Smooth muscle cell (in vitro differentiated cells): ENCODE measurements around the gene FAT1. TPM values are rescaled to one million over a fixed set of nuclear protein-coding genes. Genes with fewer than 3 reads are reported as not detected.

ENCODE experiments used
- DNase-seq: peaks from one replicate; lab custom pipeline; 2025; ENCODE audit not compliant: unreplicated experiment; lab: John Stamatoyannopoulos, UW
- H2AFZ ChIP-seq: fragments of 200-600 bp; sonication (generic); 2 replicates; pipeline ENCODE4 v1.6.0; 2016; ENCODE audit warnings: antibody characterized with exemption, low read depth, mild to moderate bottlenecking
- H3F3A ChIP-seq: fragments of 200-600 bp; sonication (generic); 2 replicates; pipeline ENCODE4 v1.6.0; 2017; ENCODE audit warnings: antibody characterized with exemption, low read depth
- H3K27ac ChIP-seq: fragments of 200-600 bp; sonication (generic); 2 replicates; pipeline ENCODE4 v1.5.1; 2016; ENCODE audit warnings: low read depth, mild to moderate bottlenecking
- H3K27me3 ChIP-seq: fragments of 200-600 bp; sonication (generic); 2 replicates; pipeline ENCODE4 v1.6.1; 2016; ENCODE audit warnings: low read depth, mild to moderate bottlenecking
- H3K36me3 ChIP-seq: fragments of 200-600 bp; sonication (generic); 2 replicates; pipeline ENCODE4 v1.5.1; 2016; ENCODE audit warnings: low read depth
- H3K4me1 ChIP-seq: fragments of 200-600 bp; sonication (generic); 2 replicates; pipeline ENCODE4 v1.5.1; 2016; ENCODE audit warnings: low read depth
- H3K4me2 ChIP-seq: fragments of 200-600 bp; sonication (generic); 2 replicates; pipeline ENCODE4 v1.6.0; 2016; ENCODE audit warnings: mild to moderate bottlenecking
- H3K4me3 ChIP-seq: fragments of 200-600 bp; sonication (generic); 2 replicates; pipeline ENCODE4 v1.5.1; 2016; ENCODE audit warnings: mild to moderate bottlenecking
- H3K79me2 ChIP-seq: fragments of 200-600 bp; sonication (generic); 2 replicates; pipeline ENCODE4 v1.6.0; 2016; ENCODE audit warnings: low read depth, mild to moderate bottlenecking
- H3K9ac ChIP-seq: fragments of 200-600 bp; sonication (generic); 2 replicates; pipeline ENCODE4 v1.6.0; 2016; ENCODE audit warnings: low read depth
- H3K9me3 ChIP-seq: fragments of 200-600 bp; sonication (generic); replicated peaks from 2 replicates; pipeline ENCODE4 v1.5.1; 2016; ENCODE audit warnings: low read depth
- H4K20me1 ChIP-seq: fragments of 200-600 bp; sonication (generic); 2 replicates; pipeline ENCODE4 v1.6.0; 2016; ENCODE audit warnings: low read depth
- WGBS: methylation state at CpG from one replicate; pipeline ENCODE4 v1.1.7; 2016; ENCODE audit warnings: low lambda C conversion rate; 5-methylcytosine and 5-hydroxymethylcytosine counted together
- polyA plus RNA-seq: library from polyadenylated mRNA; unstranded; fragments of >200 nt; fragmentation: Nextera tagmentation; extraction: Ambion mirVana; gene quantifications from 2 replicates; pipeline ENCODE4 v1.2.1, GENCODE V29; 2016
- total RNA-seq: library from RNA; depleted of rRNA; stranded (reverse); fragments of >200 nt; gene quantifications from 2 replicates; pipeline ENCODE4 v1.2.3, GENCODE V29; 2014
- TF ChIP-seq, protein P1 (sequence below): fragments of 200-600 bp; sonication (generic); IDR thresholded peaks from 2 replicates; pipeline ENCODE4 v1.5.1; 2017; ENCODE audit warnings: borderline replicate concordance, mild to moderate bottlenecking, antibody characterized with exemption; ENCODE audit not compliant: insufficient read depth, poor library complexity, severe bottlenecking

The FAT1 gene
- total and polyA plus RNA-seq, 2 experiments from 2014 or later: 42.4 to 395 TPM

DNA sequence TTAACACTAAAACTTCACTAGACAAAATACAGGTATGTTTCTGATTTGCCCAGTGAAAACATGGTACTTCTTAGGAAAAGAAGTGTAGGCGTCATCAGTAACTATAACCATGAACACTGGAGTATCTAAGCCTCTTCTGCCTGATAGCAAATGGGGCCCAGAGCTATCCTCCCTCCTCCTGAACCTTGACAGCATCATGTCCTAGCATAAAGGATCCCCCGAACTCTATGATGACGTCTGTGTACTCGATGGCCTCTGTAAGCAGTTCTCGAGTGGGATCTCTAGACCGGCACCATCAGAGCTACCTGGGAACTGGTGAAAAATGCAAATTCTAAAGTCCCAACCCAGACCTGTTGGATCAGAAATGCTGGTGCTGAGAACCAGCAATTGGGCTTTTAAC is 132.0 kb downstream of the FAT1 start:
- peaks cover 86% of the 10 kb centered on the region for H4K20me1 ChIP-seq

DNA sequence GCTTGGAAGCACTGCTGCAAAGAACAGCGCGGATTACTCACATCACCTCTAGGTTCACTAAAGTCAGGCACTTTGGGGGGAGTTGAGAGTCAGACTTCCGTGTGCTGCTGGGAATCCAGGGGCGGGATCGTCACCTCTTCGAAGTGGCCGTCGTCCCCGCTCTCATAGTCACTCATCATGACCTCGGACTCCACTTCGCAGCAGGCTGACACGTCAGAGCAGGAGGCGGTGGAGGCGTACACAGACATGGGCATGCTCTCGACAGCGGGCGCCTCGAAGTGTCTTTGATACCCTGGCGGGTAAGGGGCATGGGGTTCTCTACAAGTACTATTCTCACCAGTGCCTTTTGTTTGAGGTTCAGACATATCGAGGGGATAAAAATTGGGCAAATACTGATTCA is 135.2 kb downstream of the FAT1 start:
- TF ChIP-seq, protein P1, sequence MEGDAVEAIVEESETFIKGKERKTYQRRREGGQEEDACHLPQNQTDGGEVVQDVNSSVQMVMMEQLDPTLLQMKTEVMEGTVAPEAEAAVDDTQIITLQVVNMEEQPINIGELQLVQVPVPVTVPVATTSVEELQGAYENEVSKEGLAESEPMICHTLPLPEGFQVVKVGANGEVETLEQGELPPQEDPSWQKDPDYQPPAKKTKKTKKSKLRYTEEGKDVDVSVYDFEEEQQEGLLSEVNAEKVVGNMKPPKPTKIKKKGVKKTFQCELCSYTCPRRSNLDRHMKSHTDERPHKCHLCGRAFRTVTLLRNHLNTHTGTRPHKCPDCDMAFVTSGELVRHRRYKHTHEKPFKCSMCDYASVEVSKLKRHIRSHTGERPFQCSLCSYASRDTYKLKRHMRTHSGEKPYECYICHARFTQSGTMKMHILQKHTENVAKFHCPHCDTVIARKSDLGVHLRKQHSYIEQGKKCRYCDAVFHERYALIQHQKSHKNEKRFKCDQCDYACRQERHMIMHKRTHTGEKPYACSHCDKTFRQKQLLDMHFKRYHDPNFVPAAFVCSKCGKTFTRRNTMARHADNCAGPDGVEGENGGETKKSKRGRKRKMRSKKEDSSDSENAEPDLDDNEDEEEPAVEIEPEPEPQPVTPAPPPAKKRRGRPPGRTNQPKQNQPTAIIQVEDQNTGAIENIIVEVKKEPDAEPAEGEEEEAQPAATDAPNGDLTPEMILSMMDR: no peak
- Histone ChIP-seq H3K79me2 (no peaks in the 10 kb centered on the region), H3K27ac (no peak overlapping the region), H3F3A (no peaks in the 10 kb centered on the region), H3K36me3 (peaks cover 16% of the 10 kb centered on the region), H3K9me3 (no peaks in the 10 kb centered on the region), H3K27me3 (no peaks in the 10 kb centered on the region), H3K9ac (no peak overlapping the region), H2AFZ (no peak overlapping the region), H3K4me3 (no peak overlapping the region), H3K4me2 (no peak overlapping the region), H4K20me1 (peaks cover 89% of the 10 kb centered on the region), H3K4me1 (no peaks in the 10 kb centered on the region)
- no peak for DNase-seq
- 97% methylated on average over 20 of the region's 20 CpGs for whole genome bisulfite sequencing

More for the DNA sequence above, 132.0 kb downstream of the FAT1 start:
- no peak overlapping the region for H3K4me2 ChIP-seq
- no peaks in the 10 kb centered on the region for H3K9me3 ChIP-seq
- H3K9ac ChIP-seq: no peak overlapping the region
- H2AFZ ChIP-seq: no peak overlapping the region
- H3K4me3 ChIP-seq: no peak overlapping the region
- no peaks in the 10 kb centered on the region for H3F3A ChIP-seq
- no peaks in the 10 kb centered on the region for H3K79me2 ChIP-seq
- no peak for DNase-seq
- 98% methylated on average over 6 of the region's 6 CpGs for WGBS
- peaks cover 33% of the 10 kb centered on the region for H3K36me3 ChIP-seq
- H3K4me1 ChIP-seq: no peaks in the 10 kb centered on the region
- H3K27me3 ChIP-seq: no peaks in the 10 kb centered on the region
- no peak overlapping the region for H3K27ac ChIP-seq
- TF ChIP-seq, protein P1: no peak

DNA sequence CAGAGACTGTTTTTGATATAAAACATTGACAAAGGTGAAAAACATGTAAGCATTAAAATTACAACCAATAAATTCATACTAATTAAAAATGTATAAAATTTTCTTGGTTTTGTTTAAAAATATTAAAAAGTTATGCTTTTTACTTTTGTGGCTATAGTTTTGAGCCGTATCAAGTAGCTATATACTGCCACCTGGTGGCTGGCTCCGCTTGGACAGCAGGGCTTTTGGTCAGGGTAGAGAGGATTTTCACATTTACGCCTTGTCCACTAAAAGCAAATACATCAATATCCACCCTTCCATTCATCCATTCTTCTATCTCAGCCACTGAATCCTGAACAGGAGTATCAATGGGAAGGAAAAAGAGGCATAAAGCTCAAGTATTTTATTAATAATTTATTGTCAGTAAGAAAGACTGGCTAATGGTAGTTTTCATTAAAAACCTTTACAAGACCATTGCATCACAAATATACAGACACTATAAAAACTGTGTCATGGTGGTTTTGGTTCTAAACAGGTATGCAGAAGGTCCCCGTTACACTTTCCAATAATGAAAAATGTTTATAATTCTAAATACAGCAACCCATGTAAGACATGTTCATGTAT is 136.1 kb downstream of the FAT1 start:
- H3K4me1 ChIP-seq: no peaks in the 10 kb centered on the region
- DNase-seq: peak; percentile 6
- no peaks in the 10 kb centered on the region for H3K9me3 ChIP-seq
- H3F3A ChIP-seq: no peaks in the 10 kb centered on the region
- no peaks in the 10 kb centered on the region for H3K79me2 ChIP-seq
- H3K4me2 ChIP-seq: no peak overlapping the region
- no peaks in the 10 kb centered on the region for H3K27me3 ChIP-seq
- no peak overlapping the region for H3K9ac ChIP-seq
- 46% methylated on average over 4 of the region's 4 CpGs for WGBS
- peaks cover 14% of the 10 kb centered on the region for H3K36me3 ChIP-seq
- H3K4me3 ChIP-seq: no peak overlapping the region
- no peak overlapping the region for H2AFZ ChIP-seq
- H3K27ac ChIP-seq: no peak overlapping the region
- H4K20me1 ChIP-seq: peaks cover 79% of the 10 kb centered on the region
- TF ChIP-seq, protein P1: peak; percentile 95

DNA sequence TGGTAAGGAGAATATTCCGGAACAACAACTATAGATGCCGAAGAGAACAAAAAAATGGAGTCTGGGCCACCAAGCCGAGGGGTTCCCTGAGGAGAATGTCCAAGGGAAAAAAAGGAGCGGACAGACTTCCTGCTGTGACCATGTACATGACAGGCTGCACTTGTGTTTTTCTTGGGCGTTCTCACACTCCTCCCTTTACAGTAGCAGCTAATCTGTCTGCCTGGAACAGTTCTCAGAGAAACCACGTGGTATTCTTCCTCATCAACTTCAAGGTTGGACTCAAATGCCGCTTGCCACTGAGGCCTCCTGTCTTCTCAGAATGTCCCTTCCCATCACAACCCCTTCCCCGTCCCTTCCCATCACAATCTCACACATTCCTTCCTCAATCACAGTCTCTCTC is 137.5 kb downstream of the FAT1 start:
- Histone ChIP-seq H4K20me1 (peaks cover 66% of the 10 kb centered on the region), H3K36me3 (peaks cover 15% of the 10 kb centered on the region), H3K4me2 (no peak overlapping the region), H3K79me2 (no peaks in the 10 kb centered on the region), H3K27me3 (no peaks in the 10 kb centered on the region), H3F3A (no peaks in the 10 kb centered on the region), H3K9ac (no peak overlapping the region), H3K9me3 (no peaks in the 10 kb centered on the region), H3K4me1 (no peaks in the 10 kb centered on the region), H3K27ac (no peak overlapping the region), H2AFZ (no peak overlapping the region), H3K4me3 (no peak overlapping the region)
- no peak for DNase-seq
- 87% methylated on average over 8 of the region's 8 CpGs for WGBS
- TF ChIP-seq, protein P1: no peak
